GM12873 (cell line): ENCODE measurements around the gene ABCC4.

Source experiments
- CTCF ChIP-seq: IDR thresholded peaks from 2 replicates; pipeline ENCODE4 v1.5.1; 2012; ENCODE audit warnings: low read depth, mild to moderate bottlenecking, moderate library complexity, low read length, control low read depth; ENCODE audit not compliant: insufficient read depth; ENCODE audit errors: missing control alignments

The ABCC4 gene

DNA sequence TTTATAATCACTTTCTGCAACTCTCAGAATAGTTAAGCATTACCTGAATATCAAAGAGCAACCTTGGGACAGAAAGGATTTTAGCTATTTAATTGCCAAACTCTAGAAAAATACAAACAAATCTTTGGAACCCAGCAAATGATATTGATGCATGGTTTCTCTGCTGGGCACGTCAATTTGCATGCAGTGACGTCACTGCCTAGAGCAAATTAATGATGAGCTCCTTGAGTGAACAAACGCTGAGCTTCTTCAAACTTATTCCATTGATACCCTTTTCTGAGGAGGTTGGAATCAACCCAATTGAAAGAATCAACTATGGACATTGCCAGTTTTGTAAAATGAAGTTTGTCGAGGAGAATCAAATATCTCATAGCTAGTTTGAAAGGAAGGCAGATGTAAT is 329.0 kb downstream of the ABCC4 start:
- no peak for TF ChIP-seq CTCF
